ENCODE data around the gene NCSTN.

NCSTN gene

GRCh38 chr1:160406131-160406968 is 63.2 kb downstream of the NCSTN start:
- DNase-seq (ENCODE audit: low read depth) = no peak

- no peak for DNase-seq (ENCODE audit: low read depth)
Measured at GRCh38 chr1:160407839-160408801, 64.9 kb downstream of the NCSTN start.

Measured in stimulated activated CD8-positive, alpha-beta memory T cell treated with anti-CD3 and anti-CD28 coated beads, Interleukin-12 subunit alpha, Interleukin-12 subunit beta, amount 100 ng/mL, for 1 hour (primary cell).